Endothelial cell of umbilical vein (primary cell): ENCODE data around the gene EIF3K.

Experiments used
- CTCF ChIP-seq, 2 donors: IDR thresholded peaks; 1 replicate in 1 of 2; 2 replicates in 1 of 2; pipeline ENCODE4 v1.5.1; 2011; ENCODE audit warnings: low read length in 2 of 2, mild to moderate bottlenecking in 2 of 2, moderate library complexity in 2 of 2, control low read depth in 1 of 2, inconsistent platforms in 1 of 2, low read depth in 1 of 2; ENCODE audit not compliant: insufficient read depth in 1 of 2; ENCODE audit errors: extremely low read depth in 1 of 2
- EZH2 ChIP-seq: IDR thresholded peaks from 2 replicates; pipeline ENCODE4 v1.6.1; 2012; ENCODE audit warnings: borderline replicate concordance, low read depth, mild to moderate bottlenecking, moderate library complexity, low read length, inconsistent platforms; ENCODE audit not compliant: severe bottlenecking
- JUN ChIP-seq: IDR thresholded peaks from 2 replicates; pipeline ENCODE4 v1.6.1; 2011; ENCODE audit warnings: borderline replicate concordance, low read depth; ENCODE audit not compliant: insufficient read length, insufficient read depth
- POLR2A ChIP-seq: IDR thresholded peaks from 2 replicates; pipeline ENCODE4 v1.6.1; 2012; ENCODE audit warnings: low read depth, mild to moderate bottlenecking, control low read depth, low read length
- TF ChIP-seq, protein P1 (sequence below): IDR thresholded peaks from 2 replicates; pipeline ENCODE4 v1.6.1; 2011; ENCODE audit not compliant: insufficient read depth, insufficient read length

GRCh38 chr19:38682872-38683392 is 63.9 kb downstream of the EIF3K start:
- no peak for TF ChIP-seq CTCF (IDR thresholded peaks at IDR 0.05; ENCODE audit: extremely low read depth in 1 of 2, insufficient read depth in 1 of 2, low read depth in 1 of 2, low read length in 2 of 2)
- no peak for TF ChIP-seq EZH2
- no peak for TF ChIP-seq POLR2A
- TF ChIP-seq JUN, result no peak
- TF ChIP-seq, protein P1, sequence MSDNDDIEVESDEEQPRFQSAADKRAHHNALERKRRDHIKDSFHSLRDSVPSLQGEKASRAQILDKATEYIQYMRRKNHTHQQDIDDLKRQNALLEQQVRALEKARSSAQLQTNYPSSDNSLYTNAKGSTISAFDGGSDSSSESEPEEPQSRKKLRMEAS, result no peak
